Colon (tissue), 2 donors: ENCODE results near the gene OR7A5.
"Not testable (repeated sequence)": the region's sequence is repeated elsewhere in the genome, so short reads cannot be mapped to it uniquely, and the experiment has no call there.

Experiments used
- FAIRE-seq: peaks from 2 replicates; lab custom pipeline; 2012; peaks lifted over from hg19 to GRCh38; lab: Jason Lieb, UNC
- donor health status: control.
- donor health status: control.

OR7A5 gene

GRCh38 chr19:14784730-14785101, 50.3 kb downstream of the OR7A5 start:
- FAIRE-seq: not testable (repeated sequence)

GRCh38 chr19:14783410-14783998, 51.5 kb downstream of the OR7A5 start:
- FAIRE-seq: not testable (repeated sequence)

- no peak for FAIRE-seq
Measured at GRCh38 chr19:14782626-14783409, 52.2 kb downstream of the OR7A5 start.

GRCh38 chr19:14781713-14782536, 53.1 kb downstream of the OR7A5 start:
- FAIRE-seq: not testable (repeated sequence)

- FAIRE-seq: not testable (repeated sequence)
Measured at GRCh38 chr19:14780622-14781225, 54.3 kb downstream of the OR7A5 start.

GRCh38 chr19:14779151-14779550, 55.8 kb downstream of the OR7A5 start:
- no peak for FAIRE-seq

GRCh38 chr19:14778110-14778845, 56.7 kb downstream of the OR7A5 start, which contains the start of gene ADGRE2:
TSS of gene ADGRE2 (minus strand) at chr19:14778560. CDS start at chr19:14776756, 1,804 bp downstream.
- not testable (repeated sequence) for FAIRE-seq

GRCh38 chr19:14777645-14778044, 57.3 kb downstream of the OR7A5 start:
- not testable (repeated sequence) for FAIRE-seq
